ENCODE measurements around the gene DROSHA. TPM values are rescaled to one million over a fixed set of nuclear protein-coding genes. Genes with fewer than 3 reads are reported as not detected.

DROSHA gene
- total RNA-seq, 1 experiment from 2014 or later = 73.5 TPM

GRCh38 chr5:31537851-31538250 is 6.0 kb upstream of the DROSHA start:
- ChIA-PET RAD21 (ENCODE audit: low non-redundant PET in 1 of 2, low total read pairs in 2 of 2, uncharacterized antibody in 2 of 2, unreplicated experiment in 2 of 2) (no interaction called here), POLR2A (no interaction called here), CTCF (no interaction called here)
- no peak for ATAC-seq
- BruUV-seq (replicated peaks) = no TSS peak
- H3K36me3 ChIP-seq (ENCODE audit: control insufficient read depth in 1 of 2, insufficient read depth in 2 of 2, low read length in 2 of 2) = peaks cover 42 to 53% of the 10 kb centered on the region in 2 experiments
- no peaks in the 10 kb centered on the region for H3K9me2 ChIP-seq (ENCODE audit: insufficient read depth)
- no peak for DNase-seq (ENCODE audit: low read depth, low spot score)
- H3K4me2 ChIP-seq (ENCODE audit: low read length) = no peak overlapping the region
- TF ChIP-seq SRF (IDR thresholded peaks at IDR 0.05; ENCODE audit: low read depth) (no peak), POLR2AphosphoS5 (IDR thresholded peaks at IDR 0.05; ENCODE audit: low read depth, low read length) (no peak), ELF1 (IDR thresholded peaks at IDR 0.05; ENCODE audit: borderline replicate concordance, low read depth) (no peak), EZH2 (IDR thresholded peaks at IDR 0.05) (no peak), ZFX (IDR thresholded peaks at IDR 0.05) (no peak), REST (IDR thresholded peaks at IDR 0.05; ENCODE audit: low read depth) (no peak), RAD21 (IDR thresholded peaks at IDR 0.05; ENCODE audit: low read depth) (no peak), ZNF274 (IDR thresholded peaks at IDR 0.05; ENCODE audit: low read depth, low read length) (no peak), JUND (IDR thresholded peaks at IDR 0.05) (no peak)
- H3K79me2 ChIP-seq (ENCODE audit: insufficient read depth, low read length) = peaks cover 35% of the 10 kb centered on the region
- intact Hi-C loops (cut with micrococcal nuclease) = no loop called here
- H3K4me3 ChIP-seq (replicated peaks in 1 of 2; ENCODE audit: low read depth in 1 of 2, low read length in 2 of 2) = no peak overlapping the region
- H3K9ac ChIP-seq (ENCODE audit: low read length) = no peak overlapping the region
- H3K27me3 ChIP-seq (ENCODE audit: insufficient read depth, low read length) = no peaks in the 10 kb centered on the region
- H3K4me1 ChIP-seq (ENCODE audit: control insufficient read depth in 1 of 2, insufficient read depth in 2 of 2, low read length in 2 of 2) = peaks cover 7 to 9% of the 10 kb centered on the region in 2 experiments; a peak in 2 of 4 replicates
- no peak overlapping the region for H2AFZ ChIP-seq (ENCODE audit: low read depth, low read length, poor library complexity, severe bottlenecking)
- H4K20me1 ChIP-seq (ENCODE audit: insufficient read depth) = no peaks in the 10 kb centered on the region
- no peak overlapping the region for H3K27ac ChIP-seq (ENCODE audit: low read depth, low read length)
- H3K9me3 ChIP-seq (ENCODE audit: control insufficient read depth in 1 of 2, insufficient read depth in 1 of 2, low read depth in 1 of 2, low read length in 2 of 2) = no peaks in the 10 kb centered on the region
